ENCODE measurements around the gene ARHGAP15.

The ARHGAP15 gene

GRCh38 chr2:143802871-143803650 is 673.8 kb downstream of the ARHGAP15 start:
- DNase-seq: no peak

DNA sequence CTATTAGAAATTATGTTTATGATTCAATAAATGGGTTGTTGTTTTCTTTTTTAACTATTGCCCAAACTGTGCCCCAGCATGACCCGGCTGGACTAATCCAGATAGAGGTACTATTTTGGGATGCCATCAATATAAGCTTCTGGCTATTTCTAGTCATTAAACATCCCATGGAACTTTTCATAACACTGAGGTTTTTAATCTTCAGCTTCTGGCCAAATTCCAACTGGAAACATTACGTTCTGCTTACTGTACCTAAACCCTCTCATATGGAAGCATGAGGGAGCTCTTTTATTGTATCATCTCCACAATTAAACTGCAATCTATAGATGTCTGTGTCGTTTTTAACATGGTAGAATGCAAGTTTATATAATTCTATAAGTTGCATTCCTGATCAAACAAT is 674.7 kb downstream of the ARHGAP15 start:
- no peak for DNase-seq

DNA sequence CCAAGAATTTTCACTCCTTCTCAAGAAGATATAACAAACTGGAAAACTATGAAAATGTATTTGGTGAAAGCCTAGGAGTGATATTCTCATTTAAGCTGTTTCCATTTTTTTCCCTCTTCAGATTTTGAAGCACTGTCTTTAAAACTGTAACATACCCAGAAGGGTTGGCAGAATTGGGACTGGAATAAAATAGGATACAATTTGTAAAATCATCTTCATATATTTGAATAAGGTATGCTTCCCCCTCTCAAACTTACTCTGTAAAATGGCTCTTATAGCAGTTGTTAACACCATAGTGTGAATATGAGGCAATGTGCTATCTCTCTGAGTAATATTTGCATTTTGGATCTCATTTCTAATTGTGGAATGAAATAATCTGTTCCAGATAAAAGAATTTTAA is 676.4 kb downstream of the ARHGAP15 start:
- no peak for DNase-seq

DNA sequence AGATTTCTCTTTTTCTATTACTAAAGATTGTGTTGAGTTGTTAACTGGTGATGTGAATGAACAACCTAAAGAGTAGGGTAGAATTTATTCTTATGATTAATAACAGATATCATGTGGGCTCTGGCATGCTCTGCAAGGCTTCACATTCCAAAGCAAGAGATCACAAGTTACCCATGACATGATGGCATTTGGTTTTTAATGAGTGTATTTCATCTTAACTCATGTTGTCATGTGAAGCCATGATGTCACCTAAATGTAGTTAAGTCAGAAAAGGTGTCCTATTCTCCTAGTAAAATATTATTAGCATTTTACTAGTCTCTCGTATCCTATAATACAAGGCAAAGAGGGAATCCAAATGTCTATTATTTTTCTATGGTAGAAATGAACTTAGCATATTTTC is 678.0 kb downstream of the ARHGAP15 start:
- DNase-seq: no peak

DNA sequence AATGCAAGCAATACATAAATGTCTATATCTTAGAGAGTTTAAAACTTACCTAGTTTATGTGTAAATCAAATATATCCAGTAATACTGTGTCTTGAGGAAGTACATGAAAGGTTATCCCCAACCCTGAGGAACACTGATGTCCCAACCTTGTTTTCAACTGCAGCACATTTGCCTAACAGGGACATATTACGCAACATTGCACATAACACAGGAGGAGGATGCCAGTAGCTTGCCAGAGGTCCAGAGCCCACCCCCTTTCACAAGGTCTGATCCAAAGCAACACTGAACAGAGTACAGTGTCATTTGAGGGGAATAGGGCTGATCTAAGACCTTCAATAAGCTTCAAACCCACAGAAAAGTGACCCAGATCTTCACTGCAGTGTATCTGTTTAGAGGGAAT is 678.5 kb downstream of the ARHGAP15 start:
- no peak for DNase-seq

GRCh38 chr2:143808166-143808565 is 678.9 kb downstream of the ARHGAP15 start:
- no peak for DNase-seq

DNA sequence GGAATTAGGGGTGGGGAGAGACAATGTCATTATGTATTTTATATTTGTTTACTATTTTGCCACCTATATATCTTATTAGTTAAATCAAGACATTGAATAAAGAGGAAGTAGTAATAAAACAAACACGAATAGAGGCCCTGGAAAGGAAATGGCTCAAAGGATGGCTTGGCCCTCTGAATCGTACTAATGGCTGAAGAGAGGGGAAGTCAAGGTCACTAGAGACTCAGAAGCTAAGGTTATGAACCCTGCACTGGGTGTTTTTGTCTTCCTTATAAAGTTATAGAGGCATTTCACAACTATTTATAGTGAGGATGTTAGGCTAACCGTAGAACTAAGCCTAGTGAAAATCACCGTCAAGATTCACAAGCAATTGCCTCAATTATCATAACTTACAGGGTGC is 685.9 kb downstream of the ARHGAP15 start:
- DNase-seq: no peak

- DNase-seq: no peak
These were observed 687.7 kb downstream of the ARHGAP15 start for GRCh38 chr2:143816916-143817315.
